MCF 10A (cell line): ENCODE data around the gene ARL5A. TPM values are rescaled to one million over a fixed set of nuclear protein-coding genes. Genes with fewer than 3 reads are reported as not detected.

Experiments
- BruUV-seq: library from RNA; stranded (reverse); fragments of 400-500 nt; replicated peaks from 2 replicates; lab custom pipeline; 2021; lab: Mats Ljungman, UMichigan
- CTCF ChIA-PET: fragments of 300-600 bp; sonication (Branson Sonifier 250); formaldehyde crosslinking; extraction: SDS; loops from one replicate; lab custom pipeline; 2021; ENCODE audit warnings: antibody characterized with exemption, inconsistent platforms; lab: Yijun Ruan, JAX
- POLR2A ChIA-PET: fragments of 300-600, 350-650 bp; sonication (Branson Sonifier 250); formaldehyde crosslinking; extraction: SDS; loops from one replicate; lab custom pipeline; 2020; ENCODE audit warnings: antibody characterized with exemption, inconsistent platforms; lab: Yijun Ruan, JAX
- DNase-seq: peaks from one replicate; pipeline ENCODE4 v3.0.0-alpha.2; 2018; ENCODE audit not compliant: unreplicated experiment
- H3K27ac Mint-ChIP-seq: one replicate; pipeline ENCODE4 v1.8.0; 2022; ENCODE audit warnings: mild to moderate bottlenecking, low read depth, mixed read lengths; ENCODE audit not compliant: unreplicated experiment
- H3K27me3 Mint-ChIP-seq: one replicate; pipeline ENCODE4 v1.8.0; 2022; ENCODE audit warnings: mixed read lengths; ENCODE audit not compliant: insufficient read depth, unreplicated experiment
- H3K36me3 Mint-ChIP-seq: one replicate; pipeline ENCODE4 v1.8.0; 2022; ENCODE audit warnings: mild to moderate bottlenecking, moderate library complexity, mixed read lengths; ENCODE audit not compliant: insufficient read depth, unreplicated experiment
- H3K4me1 Mint-ChIP-seq: one replicate; pipeline ENCODE4 v1.8.0; 2022; ENCODE audit warnings: mixed read lengths; ENCODE audit not compliant: insufficient read depth, unreplicated experiment
- H3K4me3 Mint-ChIP-seq: one replicate; pipeline ENCODE4 v1.8.0; 2022; ENCODE audit warnings: mild to moderate bottlenecking, moderate library complexity, mixed read lengths; ENCODE audit not compliant: unreplicated experiment
- H3K9me3 Mint-ChIP-seq: one replicate; pipeline ENCODE4 v1.8.0; 2022; ENCODE audit warnings: mixed read lengths; ENCODE audit not compliant: unreplicated experiment
- intact Hi-C: fragments of 100-400 bp; cut with micrococcal nuclease; formaldehyde crosslinking; loops from 2 replicates; pipeline ENCODE4 v1.14.1; 2022
- total RNA-seq: library from RNA; stranded (reverse); gene quantifications from 2 replicates; pipeline ENCODE4 v1.2.3, GENCODE V29; 2022
- TF ChIP-seq, protein P1 (sequence below): fragments of 200-600 bp; IDR thresholded peaks from one replicate; pipeline ENCODE4 v1.8.0; 2022; ENCODE audit warnings: antibody characterized with exemption, mild to moderate bottlenecking; ENCODE audit not compliant: unreplicated experiment

The ARL5A gene
- total RNA-seq, 1 experiment from 2014 or later, result 34.8 TPM

DNA sequence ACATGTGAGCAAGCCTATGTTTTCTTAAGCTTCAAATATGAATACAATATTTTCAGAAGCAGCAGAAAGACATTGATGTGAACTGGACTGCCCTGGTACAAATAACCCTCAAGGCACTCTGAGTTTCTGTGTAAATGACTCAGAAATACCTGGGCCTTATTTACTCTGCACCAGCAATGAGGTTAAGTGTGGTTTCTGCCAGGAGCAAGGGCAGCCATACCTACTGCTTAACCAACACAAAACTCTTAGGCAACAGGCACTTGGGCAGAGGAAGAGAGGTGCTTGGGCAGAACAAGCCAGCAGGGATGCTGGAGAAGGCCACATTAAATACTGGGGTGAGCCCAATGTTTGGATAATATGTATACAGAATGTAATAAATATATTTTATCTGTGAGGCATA is 29.4 kb upstream of the ARL5A start:
- H3K27ac Mint-ChIP-seq, result no peak overlapping the region
- BruUV-seq, result no TSS peak
- CTCF ChIA-PET, result interaction anchor here (0.5 to 1.0 kb wide), 5 partner anchors 29 to 147 kb away, joined by 3 to 4 read pairs (median 3); partner anchors contain the start of gene ARL5A

DNA sequence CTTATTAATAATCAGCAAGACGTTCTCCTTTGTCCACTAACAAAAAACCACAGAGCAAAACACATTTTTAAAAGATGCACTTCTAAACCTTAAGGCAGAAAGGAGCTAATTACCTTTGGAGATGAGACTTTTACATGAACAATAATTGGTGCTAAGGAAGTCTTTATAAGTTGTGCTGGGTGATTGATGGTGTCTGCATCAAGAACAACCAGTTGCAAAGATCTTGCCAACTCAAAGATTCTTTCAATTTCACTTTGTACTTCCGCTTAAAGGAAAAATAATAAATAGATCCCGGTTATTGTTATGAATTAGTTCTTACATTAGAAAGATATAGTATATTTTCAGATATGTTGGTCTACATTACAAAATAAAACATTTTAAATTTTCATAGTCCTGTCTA is 26.9 kb upstream of the ARL5A start:
- no peak overlapping the region for H3K27ac Mint-ChIP-seq
- peaks cover 5% of the 10 kb centered on the region for H3K4me1 Mint-ChIP-seq
- no peaks in the 10 kb centered on the region for H3K27me3 Mint-ChIP-seq
- no peaks in the 10 kb centered on the region for H3K9me3 Mint-ChIP-seq
- intact Hi-C loops, result no loop called here
- H3K36me3 Mint-ChIP-seq, result no peaks in the 10 kb centered on the region
- TF ChIP-seq, protein P1, sequence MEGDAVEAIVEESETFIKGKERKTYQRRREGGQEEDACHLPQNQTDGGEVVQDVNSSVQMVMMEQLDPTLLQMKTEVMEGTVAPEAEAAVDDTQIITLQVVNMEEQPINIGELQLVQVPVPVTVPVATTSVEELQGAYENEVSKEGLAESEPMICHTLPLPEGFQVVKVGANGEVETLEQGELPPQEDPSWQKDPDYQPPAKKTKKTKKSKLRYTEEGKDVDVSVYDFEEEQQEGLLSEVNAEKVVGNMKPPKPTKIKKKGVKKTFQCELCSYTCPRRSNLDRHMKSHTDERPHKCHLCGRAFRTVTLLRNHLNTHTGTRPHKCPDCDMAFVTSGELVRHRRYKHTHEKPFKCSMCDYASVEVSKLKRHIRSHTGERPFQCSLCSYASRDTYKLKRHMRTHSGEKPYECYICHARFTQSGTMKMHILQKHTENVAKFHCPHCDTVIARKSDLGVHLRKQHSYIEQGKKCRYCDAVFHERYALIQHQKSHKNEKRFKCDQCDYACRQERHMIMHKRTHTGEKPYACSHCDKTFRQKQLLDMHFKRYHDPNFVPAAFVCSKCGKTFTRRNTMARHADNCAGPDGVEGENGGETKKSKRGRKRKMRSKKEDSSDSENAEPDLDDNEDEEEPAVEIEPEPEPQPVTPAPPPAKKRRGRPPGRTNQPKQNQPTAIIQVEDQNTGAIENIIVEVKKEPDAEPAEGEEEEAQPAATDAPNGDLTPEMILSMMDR, result no peak
- BruUV-seq, result no TSS peak
- DNase-seq, result no peak
- ChIA-PET CTCF (interaction anchor here (0.6 to 1.8 kb wide), 4 partner anchors 12 to 144 kb away, joined by 3 to 4 read pairs (median 4); no protein-coding TSS in a partner anchor), POLR2A (interaction anchor here (0.9 kb wide), 1 partner anchor 27 kb away, joined by 3 read pairs; the partner anchor contains the start of gene ARL5A)
- no peak overlapping the region for H3K4me3 Mint-ChIP-seq

More for the DNA sequence above, 29.4 kb upstream of the ARL5A start:
- POLR2A ChIA-PET, result interaction anchor here (0.6 to 3.1 kb wide), 9 partner anchors 9 to 136 kb away, joined by 3 to 15 read pairs (median 3); partner anchors contain the start of gene ARL5A
- no peak overlapping the region for H3K4me3 Mint-ChIP-seq
- no peaks in the 10 kb centered on the region for H3K4me1 Mint-ChIP-seq
- H3K36me3 Mint-ChIP-seq, result no peaks in the 10 kb centered on the region
- no peaks in the 10 kb centered on the region for H3K9me3 Mint-ChIP-seq
- H3K27me3 Mint-ChIP-seq, result no peaks in the 10 kb centered on the region
- DNase-seq, result peak; percentile 60
- TF ChIP-seq, protein P1, result no peak
- intact Hi-C loops, result no loop called here

DNA sequence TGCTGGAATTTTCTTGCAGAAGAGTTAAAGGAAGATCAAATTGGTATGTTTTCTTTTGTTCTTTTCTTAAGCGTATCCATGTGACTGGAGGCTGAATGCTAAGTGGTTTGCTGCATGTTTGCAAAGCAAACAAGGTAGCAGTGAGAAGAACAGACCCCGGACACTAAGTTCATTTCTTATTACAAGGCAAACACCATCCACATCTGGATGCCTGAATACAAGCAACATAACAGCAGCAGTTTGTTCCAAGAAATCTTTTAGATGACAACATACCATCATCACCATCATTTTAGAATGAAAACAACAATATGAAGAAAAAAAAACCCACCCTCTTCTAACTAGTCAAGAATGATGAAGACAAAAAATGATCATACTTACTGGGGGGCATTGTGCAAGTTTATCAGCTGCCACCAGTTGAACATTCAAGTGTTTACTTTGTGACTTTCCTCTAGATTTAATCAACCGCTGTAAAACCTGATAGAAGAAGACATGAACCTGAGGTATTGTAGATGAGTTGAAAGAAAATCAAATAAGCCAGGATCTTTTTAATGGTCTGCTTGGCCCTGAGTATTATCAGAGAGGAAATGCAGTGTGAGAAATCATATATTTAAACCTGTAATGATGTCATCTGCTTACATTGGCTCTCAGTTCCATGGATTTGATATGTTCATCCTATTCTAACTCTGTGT is 25.0 kb upstream of the ARL5A start:
- TF ChIP-seq, protein P1, result no peak
- intact Hi-C loops, result no loop called here
- no TSS peak for BruUV-seq
- Mint-ChIP-seq H3K27ac (no peak overlapping the region), H3K27me3 (no peaks in the 10 kb centered on the region), H3K36me3 (no peaks in the 10 kb centered on the region), H3K4me3 (no peak overlapping the region), H3K9me3 (no peaks in the 10 kb centered on the region), H3K4me1 (peaks cover 5% of the 10 kb centered on the region)
- ChIA-PET POLR2A (interaction anchor here (0.7 kb wide), 1 partner anchor 1338 kb away, joined by 4 read pairs; no protein-coding TSS in a partner anchor), CTCF (interaction anchor here (0.8 to 1.0 kb wide), 2 partner anchors 145 to 173 kb away, joined by 3 read pairs; no protein-coding TSS in a partner anchor)
- no peak for DNase-seq

DNA sequence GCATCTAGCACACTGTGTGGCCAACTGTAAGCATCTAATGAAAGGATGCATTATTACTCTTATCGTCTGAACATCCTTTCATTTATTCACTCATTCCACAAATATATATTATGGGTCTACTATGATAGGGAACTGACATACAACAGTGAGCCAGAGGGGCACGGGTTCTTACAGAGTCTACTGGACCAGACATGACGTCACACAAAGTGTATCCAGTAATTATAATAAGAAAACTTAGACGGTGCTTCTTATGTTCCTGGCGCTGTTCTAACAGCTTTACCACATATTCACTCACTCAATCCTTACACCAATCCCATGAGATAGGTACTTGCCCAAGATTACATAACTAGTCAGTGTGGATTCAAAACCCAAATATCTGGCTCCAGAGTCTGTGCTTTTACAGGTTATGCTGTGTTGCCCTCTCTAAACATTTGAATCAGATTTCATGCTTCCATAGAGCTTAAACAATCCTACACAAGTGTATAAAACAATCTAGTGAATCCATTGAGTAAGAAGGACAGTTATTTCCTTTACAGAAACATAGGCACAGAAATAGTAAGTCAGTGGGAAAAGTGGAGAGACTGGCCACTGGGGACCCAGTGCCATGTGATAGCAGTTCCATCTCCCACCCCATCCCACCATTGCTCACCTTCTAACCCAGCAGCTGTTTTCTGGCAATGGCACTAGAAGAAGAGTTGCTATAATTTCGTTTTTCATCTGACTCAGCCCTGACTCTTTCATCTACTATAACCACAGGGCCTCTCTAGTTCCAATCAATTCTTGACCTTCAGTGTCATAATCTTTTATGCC is 24.2 kb upstream of the ARL5A start:
- intact Hi-C loops, result no loop called here
- Mint-ChIP-seq H3K4me1 (peaks cover 5% of the 10 kb centered on the region), H3K27ac (no peak overlapping the region), H3K36me3 (no peaks in the 10 kb centered on the region), H3K4me3 (no peak overlapping the region), H3K9me3 (no peaks in the 10 kb centered on the region), H3K27me3 (no peaks in the 10 kb centered on the region)
- POLR2A ChIA-PET, result no interaction called here
- BruUV-seq, result no TSS peak
- CTCF ChIA-PET, result no interaction called here
- no peak for DNase-seq
- TF ChIP-seq, protein P1, result no peak
